ENCODE data around the gene PLCH1.
A peak's percentile ranks its signal among the peaks of the same experiment; 100 is the strongest.

Gene PLCH1

DNA sequence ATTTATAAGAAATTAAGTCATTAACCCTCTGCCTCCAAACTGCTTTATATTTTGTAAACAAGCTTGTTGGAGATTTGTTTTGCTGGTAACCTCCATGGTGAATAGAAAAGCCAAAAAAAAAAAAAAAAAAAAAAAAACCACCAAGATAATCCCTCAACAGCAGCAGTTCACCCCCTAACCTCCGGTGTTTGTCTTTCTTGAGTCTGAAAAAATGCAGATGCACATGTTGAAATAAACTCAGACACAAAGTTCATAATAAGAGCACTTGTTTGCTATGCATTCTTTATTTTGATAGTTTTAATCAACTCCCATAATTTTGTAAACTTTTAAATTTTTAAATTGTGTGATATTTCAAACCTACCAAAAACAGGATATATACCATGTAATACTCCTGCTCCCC is 1.8 kb upstream of the PLCH1 start:
- DNase-seq (ENCODE audit: low read depth), result no peak
- H3K4me3 ChIP-seq (ENCODE audit: low read depth, low read length), result no peak overlapping the region
- TF ChIP-seq, protein P1, sequence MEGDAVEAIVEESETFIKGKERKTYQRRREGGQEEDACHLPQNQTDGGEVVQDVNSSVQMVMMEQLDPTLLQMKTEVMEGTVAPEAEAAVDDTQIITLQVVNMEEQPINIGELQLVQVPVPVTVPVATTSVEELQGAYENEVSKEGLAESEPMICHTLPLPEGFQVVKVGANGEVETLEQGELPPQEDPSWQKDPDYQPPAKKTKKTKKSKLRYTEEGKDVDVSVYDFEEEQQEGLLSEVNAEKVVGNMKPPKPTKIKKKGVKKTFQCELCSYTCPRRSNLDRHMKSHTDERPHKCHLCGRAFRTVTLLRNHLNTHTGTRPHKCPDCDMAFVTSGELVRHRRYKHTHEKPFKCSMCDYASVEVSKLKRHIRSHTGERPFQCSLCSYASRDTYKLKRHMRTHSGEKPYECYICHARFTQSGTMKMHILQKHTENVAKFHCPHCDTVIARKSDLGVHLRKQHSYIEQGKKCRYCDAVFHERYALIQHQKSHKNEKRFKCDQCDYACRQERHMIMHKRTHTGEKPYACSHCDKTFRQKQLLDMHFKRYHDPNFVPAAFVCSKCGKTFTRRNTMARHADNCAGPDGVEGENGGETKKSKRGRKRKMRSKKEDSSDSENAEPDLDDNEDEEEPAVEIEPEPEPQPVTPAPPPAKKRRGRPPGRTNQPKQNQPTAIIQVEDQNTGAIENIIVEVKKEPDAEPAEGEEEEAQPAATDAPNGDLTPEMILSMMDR (IDR thresholded peaks at IDR 0.05; ENCODE audit: control insufficient read depth, extremely low read depth, insufficient read depth), result no peak

DNA sequence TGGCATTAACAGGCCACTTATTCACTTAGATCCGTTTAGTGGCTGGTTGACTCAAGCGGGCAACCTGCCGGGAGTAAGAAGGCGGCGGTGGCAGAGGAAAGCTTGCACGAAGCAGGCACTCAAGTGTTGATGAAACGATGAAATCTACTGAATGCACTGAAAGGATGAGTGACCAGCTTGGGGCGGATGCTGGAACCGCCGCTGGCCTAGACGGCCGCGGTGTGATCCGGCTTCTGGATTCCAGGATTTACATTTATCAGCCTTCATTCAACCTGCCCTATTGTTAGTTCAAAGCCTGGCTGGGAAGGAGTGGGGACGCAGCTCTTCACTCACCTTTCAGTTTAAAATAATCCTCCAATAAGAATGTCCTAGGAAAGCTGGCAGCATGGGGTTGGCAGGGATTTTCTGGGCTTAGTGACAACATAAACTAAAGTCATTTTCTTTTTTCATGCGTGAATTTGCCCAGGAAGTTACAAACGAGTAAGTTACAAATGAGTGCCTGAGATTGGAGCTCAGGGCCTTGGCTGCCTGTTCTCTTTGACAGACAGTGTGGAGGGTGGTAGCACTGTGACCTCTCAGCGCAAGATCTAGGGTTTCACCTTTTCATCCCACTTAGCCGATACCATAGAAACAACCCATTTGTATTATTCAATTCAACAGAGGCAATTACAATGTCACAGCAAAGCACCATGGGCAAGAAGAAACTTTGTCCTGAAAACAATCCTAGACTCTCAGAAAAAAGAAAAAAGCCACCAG is 1.1 kb upstream of the PLCH1 start:
- H3K4me3 ChIP-seq (ENCODE audit: low read depth, low read length), result no peak overlapping the region
- DNase-seq (ENCODE audit: low read depth), result no peak
- TF ChIP-seq, protein P1 (IDR thresholded peaks at IDR 0.05; ENCODE audit: control insufficient read depth, extremely low read depth, insufficient read depth), result no peak

DNA sequence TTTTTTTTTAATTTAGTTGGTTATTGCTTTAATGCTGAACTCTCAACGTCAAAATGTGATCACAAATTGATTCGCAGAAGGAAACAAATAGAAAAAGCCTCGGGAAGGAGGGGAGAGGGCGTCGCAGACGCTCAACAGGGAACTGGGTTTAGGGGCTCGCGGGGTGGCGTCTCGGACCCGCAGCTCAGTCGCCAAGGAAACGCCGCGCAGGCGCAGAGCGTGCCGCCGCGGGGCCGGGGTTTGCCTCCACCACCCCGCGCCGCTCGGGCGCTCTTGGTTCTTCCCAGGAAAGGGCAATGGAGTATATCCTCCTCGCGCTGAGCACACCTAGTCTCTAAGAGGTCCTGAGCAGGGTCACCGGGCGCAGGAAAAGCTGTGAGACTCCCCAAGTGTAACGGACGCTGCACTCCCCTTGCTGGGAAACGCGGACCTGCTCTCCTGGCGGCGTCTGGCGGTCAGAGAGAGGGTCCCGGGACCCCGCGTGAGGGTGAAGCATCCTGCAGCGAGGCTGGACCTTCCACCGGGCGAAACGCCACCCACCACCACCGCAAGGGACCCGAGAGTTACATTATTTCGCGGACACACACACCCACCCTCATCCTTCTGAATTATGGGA is 753 bp downstream of the PLCH1 start:
- no peak for DNase-seq (ENCODE audit: low read depth)
- TF ChIP-seq, protein P1 (IDR thresholded peaks at IDR 0.05; ENCODE audit: control insufficient read depth, extremely low read depth, insufficient read depth), result no peak
- peak overlapping the region; percentile 82 for H3K4me3 ChIP-seq (ENCODE audit: low read depth, low read length)

DNA sequence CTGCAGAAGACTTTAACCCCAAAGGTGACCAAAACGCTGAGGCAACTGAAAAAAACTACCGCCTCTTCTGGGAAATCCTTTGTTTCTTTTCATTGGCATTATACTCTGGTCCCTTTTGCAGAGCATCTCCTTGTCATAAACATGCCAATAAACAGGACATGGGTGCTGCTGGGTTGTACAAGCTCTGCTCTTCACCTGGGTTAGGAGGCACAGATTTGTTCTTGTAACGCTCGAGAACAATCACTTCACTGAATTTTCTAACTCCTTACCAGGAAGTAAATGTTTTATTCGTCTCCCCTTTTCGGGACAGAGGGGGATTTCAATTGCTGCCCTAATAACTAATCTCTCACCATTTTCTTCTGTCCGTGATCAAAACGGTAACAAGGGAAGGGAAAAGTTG is 1.3 kb downstream of the PLCH1 start:
- no peak for DNase-seq (ENCODE audit: low read depth)
- TF ChIP-seq, protein P1 (IDR thresholded peaks at IDR 0.05; ENCODE audit: control insufficient read depth, extremely low read depth, insufficient read depth), result no peak
- H3K4me3 ChIP-seq (ENCODE audit: low read depth, low read length), result peak overlapping the region; percentile 82

DNA sequence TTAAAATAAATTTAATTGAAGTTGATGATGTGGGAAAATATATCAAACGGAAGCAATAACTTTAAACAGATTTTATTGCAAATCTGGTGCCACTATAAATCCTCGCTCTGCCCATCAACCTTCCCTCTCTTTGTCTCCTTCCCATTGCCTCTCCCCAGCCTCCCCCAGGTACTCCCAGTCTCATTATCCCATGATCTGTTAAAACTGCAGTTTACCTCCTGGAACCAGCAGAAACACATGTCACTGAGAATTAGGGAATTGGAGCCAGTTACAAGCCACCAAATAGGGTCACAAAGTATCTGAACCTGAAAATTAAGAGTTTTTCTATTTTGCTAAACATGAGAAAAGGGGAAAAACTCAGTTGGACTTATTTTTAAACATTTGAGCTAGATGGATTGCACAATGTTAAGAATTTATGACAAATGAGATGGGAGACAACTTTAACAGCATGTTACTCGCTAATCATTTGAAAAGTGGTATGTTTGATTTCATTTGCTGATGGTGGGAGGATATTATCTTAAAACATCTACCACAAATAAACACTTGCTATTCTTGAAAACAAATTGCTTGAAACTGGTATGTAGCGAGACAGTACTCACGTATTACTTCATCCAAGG is 2.4 kb downstream of the PLCH1 start:
- no peak for DNase-seq (ENCODE audit: low read depth)

DNA sequence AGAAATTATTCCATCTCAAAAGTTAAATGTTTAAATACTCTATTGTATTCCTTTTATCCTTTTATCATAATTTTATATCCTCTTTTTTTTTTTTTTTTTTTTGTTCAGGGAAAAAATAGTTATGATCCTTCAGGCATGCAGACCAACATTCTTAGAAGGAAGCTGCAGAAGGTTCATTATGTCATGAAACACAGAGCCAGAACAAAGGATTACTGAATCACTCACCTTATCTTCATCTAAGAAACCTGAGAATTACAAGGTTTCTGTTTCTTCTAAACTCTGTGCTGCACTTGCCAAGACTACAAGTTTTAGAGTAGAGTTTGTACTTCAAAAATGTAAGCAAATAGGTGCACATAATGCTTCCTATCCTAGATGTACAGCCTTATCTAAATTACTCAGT is 3.3 kb downstream of the PLCH1 start:
- TF ChIP-seq, protein P1 (IDR thresholded peaks at IDR 0.05; ENCODE audit: control insufficient read depth, extremely low read depth, insufficient read depth), result no peak
- no peak overlapping the region for H3K4me3 ChIP-seq (ENCODE audit: low read depth, low read length)
- DNase-seq (ENCODE audit: low read depth), result no peak

More for the DNA sequence above, 2.4 kb downstream of the PLCH1 start:
- TF ChIP-seq, protein P1 (IDR thresholded peaks at IDR 0.05; ENCODE audit: control insufficient read depth, extremely low read depth, insufficient read depth), result no peak
- H3K4me3 ChIP-seq (ENCODE audit: low read depth, low read length), result no peak overlapping the region
